Stimulated activated CD8-positive, alpha-beta memory T cell treated with anti-CD3 and anti-CD28 coated beads, Interleukin-7, amount 100 ng/mL, for 48 hours (primary cell): ENCODE data around the gene HDGFL3.
"Not testable (repeated sequence)": the region's sequence is repeated elsewhere in the genome, so short reads cannot be mapped to it uniquely, and the experiment has no call there.

ENCODE experiments used
- DNase-seq, 2 donors: peaks; one replicate each; pipeline ENCODE4 v3.0.0-alpha.2; 2020; ENCODE audit warnings: low read depth in 1 of 2; ENCODE audit errors: extremely low read depth in 1 of 2

HDGFL3 gene

DNA sequence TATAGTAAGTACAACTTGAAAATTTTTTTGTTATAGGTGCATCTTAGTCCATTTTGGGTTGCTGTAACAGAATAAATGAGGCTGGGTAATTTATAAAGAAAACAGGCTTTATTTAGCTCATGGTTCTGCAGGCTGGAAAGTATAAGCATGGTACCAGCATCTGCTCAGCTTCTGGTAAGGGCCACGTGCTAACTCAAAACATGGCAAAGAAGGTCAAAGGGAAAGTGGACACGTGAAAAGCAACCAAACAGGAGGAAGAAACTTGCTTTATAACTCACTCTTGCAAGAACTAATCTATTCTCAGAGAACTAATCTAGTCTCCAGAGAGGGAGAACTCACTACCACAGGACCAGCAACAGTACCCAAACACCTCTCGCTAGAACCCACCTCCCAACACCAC, 9.1 kb downstream of the HDGFL3 start:
- DNase-seq = no peak

DNA sequence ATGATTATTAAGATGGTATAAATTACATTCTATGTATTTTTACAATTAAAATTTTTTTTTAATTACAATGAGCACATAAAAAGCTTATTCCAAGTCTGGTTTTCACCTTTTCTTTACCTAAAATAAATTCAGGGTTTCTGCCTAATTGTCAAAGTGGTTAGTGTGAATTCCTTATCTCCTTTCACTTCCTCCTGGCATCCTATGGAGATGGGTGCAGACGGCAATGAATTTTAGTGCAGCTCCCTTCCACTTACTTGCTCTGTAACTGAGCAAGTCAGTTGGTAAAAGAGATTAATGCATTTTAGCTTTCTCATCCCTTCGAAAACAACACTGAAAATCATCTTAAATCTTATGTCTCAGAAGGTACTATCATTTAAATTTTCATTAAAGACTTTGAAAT, 13.1 kb downstream of the HDGFL3 start:
- no peak for DNase-seq

DNA sequence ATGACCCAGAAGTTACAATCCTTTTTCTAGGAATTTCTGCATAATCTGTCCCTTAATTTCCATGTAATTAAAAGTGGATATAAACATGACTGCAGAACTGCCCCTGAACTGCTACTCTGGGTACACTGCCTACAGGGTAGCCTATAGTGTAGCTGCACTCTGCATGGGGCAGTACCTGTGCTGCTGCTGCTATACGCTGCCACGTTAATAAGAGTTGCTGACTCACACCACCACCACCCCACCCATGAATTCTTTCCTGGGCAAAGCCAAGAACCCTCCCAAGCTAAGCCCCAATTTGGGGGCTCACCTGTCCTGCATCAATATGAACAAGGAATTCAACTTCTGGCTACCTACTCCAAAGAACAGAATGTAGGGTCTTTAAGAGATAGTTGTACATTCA, 13.9 kb downstream of the HDGFL3 start:
- no peak for DNase-seq

DNA sequence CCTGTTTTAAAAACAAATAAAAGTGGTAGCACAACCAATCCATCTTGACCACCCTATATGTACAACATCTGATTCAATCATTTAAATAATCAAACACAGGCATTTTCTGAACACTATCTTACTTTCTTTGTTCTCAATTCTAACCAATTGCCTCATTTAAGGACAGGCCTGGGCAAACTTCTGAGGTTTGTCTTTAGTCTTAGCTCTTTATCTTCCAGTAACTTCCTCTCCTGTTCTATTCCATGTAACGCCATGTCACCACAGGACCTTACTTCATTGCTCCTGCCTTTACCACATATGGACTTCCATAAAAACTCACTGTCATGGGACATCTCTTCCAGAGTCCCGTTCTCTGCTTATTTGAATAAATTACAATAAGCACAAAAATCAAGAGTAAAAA, 14.9 kb downstream of the HDGFL3 start:
- DNase-seq = no peak

DNA sequence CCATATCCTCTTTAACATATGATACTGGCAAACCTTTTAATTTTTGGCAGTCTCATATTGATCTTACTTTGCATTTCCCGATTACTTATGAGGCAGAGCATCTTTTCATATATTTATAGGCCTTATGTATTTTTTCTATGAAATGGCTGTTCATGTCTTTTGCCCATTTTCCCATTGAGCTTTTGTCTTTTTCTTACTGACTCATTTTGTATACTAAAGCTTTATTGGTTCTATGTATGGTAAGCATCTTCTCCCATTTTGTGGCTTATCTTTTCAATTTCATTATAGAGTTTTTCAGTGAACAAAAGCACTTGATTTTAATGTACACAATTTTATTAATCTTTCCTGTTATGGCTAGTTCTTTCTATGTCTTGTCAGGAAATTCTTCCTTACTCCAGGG, 17.2 kb downstream of the HDGFL3 start:
- no peak for DNase-seq

DNA sequence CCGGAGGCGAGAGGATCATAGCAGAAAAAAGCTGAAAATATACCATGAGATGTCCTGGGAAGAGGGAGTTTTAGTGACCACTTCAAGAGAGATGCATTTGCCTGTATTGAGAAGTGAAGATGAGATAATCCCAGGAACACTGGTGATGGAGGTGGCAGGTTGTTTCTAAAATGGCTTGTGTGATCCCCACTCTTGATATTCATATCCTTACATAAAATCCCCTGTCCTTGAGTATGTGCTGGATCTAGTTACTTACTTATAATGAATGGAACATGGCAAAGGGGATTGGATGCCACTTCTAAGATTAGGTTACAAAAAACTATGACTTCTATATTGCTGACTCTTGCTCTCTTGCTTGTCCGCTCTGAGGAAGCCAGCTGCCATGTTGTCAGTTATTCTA, 22.1 kb downstream of the HDGFL3 start:
- no peak for DNase-seq

DNA sequence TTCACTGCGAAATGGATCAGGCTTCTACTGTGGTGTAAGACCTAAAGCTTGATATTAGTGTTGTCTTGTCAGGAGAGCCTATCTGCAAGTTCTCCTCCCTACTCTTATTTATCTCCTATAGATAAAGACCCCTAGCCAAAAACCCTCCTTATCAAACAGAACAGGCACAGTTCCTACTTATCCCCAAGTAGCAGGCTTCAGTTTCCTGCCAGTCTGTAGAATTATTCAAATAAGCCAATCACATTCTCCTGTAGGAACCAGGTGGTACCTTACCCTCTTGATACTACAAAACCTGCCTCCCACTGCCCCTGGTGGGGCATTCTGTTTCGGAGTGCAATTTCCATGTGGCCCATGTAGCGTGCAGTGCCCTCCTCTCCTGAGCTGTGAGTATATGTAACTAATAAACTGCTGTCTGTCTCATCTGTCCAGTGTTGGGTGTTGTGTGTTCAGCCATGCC, 28.7 kb downstream of the HDGFL3 start:
- DNase-seq = no peak

DNA sequence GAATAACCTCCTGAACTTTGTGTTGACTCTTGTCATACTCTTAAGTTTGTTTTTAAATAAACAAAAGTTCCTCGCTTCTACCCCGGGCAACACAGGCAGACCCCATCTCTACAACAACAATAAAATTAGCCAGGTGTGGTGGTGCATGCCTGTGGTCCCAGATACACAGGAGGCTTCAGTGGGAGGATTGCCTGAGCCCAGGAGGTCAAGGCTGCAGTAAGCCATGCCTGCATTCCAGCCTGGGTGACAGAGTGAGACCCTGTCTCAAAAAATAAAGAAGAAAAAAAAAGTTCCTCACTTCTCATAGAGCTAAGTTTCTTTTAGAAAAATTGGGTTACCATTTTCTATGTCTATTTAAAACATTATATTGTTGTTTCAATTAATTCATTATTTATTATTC, 29.2 kb downstream of the HDGFL3 start:
- DNase-seq = no peak

DNA sequence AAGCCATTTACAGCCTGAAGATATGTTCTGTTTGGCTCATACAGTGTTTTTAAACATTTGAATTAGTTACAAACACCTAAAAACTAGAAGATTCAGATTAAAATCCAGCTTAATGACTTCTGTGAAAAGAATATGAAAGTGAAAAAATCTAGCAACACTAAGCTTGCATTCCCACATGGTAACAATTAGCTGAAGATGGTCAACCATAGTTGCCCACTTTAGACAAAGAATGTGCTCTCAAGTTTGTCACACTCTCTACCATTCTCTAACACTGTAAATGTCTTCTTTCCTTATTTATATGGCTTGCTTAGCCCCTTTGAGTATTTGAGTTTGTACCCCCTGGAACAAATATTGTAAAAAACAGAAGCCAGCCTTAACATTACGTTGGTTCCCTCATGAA, 32.7 kb downstream of the HDGFL3 start:
- no peak for DNase-seq

DNA sequence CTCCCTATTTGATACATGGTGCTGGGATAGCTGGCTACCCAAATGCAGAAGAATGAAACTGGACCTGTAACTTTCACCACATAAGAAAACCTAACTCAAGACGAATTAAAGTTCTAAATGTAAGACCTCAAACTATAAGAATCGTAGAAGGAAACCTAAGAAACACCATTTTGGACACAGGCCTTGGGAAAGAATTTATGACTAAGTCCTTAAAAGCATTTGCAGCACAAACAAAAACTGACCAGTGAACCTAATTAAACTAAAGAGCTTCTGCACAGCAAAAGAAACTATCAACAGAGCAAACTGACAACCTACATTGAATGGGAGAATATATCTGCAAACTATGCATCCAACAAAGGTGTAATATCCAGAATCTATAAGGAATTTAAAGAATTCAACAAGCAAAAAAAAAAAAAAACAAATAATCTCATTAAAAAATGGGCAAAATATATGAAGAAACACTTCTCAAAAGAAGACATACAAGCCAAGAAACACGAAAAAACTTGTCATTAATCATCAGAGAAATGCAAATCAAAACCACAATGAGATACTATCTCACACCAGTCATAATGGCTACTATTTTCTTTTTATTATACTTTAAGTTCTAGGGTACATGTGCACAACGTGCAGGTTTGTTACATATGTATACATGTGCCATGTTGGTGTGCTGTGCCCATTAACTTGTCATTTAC, 37.0 kb downstream of the HDGFL3 start:
- DNase-seq = no peak

DNA sequence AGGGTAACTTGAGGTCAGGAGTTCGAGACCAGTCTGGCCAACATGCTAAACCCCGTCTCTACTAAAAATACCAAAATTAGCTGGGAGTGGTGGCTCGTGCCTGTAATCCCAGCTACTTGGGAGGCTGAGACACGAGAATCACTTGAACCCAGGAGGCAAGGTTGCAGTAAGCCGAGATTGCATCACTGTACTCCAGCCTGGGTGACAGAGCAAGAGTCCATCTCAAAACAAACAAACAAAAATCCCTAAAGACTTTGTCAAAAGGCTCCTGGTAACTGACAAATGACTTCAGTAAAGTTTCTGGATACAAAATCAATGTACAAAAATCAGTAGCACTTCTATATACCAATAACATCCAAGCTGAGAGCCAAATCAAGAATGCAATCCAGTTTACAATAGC, 38.0 kb downstream of the HDGFL3 start:
- DNase-seq = not testable (repeated sequence)

DNA sequence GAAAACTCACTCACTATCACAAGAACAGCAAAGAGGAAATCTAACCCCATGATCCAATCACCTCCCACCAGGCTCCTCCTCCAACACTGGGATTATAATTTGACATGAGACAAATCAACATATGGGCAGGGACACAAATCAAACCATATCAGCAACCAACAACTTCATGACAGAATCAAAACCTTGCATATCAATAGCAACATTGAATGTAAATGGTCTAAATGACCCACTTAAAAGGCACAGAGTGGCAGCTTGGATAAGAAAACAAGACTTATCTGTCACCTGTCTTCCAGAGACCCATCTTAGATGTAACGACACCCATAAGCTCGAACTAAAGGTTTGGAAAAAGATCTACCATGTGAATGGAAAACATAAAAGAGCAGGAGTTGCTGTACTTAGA, 40.8 kb downstream of the HDGFL3 start:
- no peak for DNase-seq

DNA sequence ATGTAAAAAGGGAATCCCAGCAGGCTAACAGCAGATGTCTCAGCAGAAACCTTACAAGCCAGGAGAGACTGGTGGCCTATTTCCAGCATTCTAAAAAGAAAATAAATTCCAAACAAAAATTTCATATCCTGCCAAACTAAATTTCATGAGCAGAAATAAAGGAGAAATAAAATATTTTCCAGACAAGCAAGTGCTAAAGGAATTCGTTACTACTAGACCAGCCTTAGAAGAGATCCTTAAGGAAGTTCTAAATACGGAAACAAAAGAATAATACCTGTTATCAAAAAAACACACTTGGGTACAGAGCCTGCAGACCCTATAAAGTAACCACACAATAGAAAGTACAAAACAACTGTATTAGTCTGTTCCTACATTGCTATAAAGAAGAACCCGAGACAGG, 41.4 kb downstream of the HDGFL3 start:
- no peak for DNase-seq

DNA sequence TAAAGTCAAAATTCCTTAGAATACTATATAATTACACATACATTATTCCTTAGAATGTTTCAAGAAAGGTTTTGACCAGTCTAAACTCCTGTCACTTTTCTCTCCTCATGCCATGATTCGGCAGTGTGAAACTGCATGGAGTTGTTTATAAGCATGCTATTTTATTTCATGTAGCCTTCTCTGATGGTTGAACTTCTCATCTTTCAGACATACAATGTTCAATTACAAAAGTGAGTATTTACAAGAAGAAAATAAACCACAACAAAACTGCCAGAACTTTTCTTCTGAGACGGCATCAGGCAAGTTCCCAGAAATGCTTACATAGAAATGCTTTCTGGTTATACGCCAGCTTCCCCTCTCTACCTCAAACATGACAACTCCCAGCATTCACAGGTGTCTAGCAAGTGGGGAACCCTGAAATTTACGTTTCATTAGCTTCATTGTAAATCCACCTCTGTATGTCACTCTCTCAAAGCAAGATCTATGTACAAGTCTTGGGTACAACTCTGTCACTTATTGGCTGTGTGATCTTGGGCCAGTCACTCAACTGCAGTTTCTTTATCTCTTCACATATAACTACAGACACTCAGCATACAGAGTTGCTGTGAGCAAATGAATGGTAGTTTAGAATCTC, 42.7 kb downstream of the HDGFL3 start:
- no peak for DNase-seq

DNA sequence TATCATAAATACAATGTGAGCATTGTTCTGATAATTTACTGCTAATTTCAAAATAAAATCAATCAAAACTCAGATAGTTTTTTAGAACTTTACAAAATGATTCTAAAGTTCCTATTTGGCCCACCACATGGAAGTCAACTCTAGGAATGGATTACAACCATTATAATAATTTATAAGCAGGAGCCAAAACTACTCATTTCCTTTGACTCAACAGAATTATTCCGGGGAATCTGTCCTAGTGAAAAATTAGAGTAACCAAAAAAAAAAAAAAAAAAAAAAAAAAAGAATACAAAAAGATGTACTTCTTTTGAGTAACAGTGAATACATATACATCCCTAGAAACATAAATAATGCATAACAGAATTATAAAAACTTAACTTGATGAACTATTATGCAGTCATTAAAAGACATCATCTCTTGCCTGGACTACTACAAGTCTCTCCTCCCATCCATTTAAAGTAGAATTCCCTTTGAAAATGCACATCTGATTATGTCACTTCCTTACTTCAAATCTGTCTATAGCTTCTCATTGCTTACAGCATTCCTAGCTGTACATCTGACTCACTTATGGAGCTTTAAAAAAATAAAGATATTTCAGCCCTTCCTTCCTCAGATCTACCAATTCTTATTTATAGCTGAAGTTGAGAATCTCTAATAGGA, 43.4 kb downstream of the HDGFL3 start:
- no peak for DNase-seq

DNA sequence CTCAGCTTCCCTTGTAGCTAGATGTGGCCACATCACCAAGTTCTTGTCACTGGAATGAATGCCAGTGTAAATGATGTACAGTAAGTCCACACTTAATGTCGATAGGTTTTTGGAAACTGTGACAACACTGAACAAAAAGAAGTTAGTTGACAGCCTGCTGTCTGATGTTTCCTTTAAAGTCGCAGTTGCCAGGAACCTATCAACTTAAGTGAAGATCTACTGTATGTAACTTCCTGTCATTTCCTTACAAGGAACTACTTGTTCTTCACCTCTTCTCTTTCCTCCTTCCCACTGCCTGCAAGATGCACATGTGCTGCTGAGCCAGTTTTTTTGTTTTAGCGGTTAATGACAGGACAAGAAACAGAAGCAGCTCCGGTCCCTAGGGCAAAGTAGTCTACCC, 44.6 kb downstream of the HDGFL3 start:
- DNase-seq = no peak

DNA sequence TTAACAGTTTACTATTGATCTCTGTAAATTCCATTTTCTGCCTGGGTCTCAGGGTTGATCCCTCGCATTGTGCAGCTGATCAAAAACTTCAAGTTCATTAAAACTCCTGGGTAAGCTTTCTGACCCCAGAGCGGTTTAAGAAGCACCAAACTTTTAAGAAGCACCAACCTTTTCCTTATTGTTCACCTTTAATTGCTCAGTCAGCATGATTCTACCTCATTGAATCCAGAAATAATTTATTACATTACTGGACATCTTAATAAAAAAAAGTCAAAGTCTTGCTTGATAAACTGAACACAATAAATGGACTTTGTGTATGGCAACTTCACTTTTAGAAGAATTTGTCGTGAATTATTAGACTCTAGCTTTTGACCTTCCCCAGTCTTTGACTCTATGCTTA, 46.9 kb downstream of the HDGFL3 start:
- no peak for DNase-seq

DNA sequence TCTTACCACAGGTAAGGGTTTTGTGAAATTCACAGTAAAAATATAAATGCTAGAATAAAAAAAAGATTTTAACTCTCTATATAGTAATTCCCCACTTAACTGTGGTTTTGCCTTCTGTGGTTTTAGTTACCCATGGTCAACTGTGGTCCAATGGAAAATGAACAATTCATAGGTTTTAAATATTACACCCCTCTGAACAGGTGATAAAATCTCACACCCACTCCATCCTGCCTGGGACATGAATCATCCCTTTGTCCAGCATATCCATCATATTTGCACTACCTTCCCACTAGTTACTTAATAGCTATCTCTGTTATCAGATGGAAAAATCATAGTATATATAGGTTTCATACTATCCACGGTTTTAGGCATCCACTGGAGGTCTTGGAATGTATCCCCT, 49.2 kb downstream of the HDGFL3 start:
- DNase-seq = no peak

DNA sequence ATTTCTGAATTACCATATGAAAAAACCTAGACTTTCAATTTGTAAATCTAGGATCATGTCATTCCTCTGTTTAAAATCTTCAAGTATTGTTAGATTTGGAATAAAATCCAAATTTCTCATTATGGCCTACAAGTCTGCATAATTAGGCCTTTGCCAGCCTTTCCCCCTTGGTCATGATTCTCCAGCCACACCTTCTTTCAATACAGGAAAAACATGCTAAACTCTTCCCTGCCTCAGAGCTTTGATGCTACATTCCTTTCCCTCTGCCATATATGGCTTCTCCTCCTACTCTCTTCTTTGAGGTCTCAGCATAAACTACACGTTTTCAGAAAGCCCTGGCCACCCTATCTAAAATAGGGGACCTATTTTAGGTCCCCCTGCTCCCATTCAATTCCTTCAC, 51.7 kb downstream of the HDGFL3 start:
- no peak for DNase-seq

DNA sequence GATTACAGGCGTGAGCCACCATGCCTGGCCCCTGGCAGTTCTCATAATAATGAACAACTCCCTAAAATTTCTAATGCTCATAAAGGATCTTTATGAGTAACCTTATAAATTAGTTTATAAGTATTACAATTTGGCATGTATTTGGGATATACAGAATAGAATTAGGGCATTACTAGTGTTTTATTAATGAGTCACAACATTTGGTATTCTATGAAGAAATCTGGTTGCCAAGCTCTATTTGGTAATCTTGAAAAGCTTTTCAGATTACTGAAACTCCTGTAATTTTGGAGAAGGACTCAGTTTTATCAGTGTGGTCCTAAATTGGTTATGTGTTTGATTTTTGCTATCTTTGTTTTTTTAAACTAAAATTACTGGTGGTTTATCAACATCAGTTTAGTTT, 54.3 kb downstream of the HDGFL3 start:
- DNase-seq = no peak

DNA sequence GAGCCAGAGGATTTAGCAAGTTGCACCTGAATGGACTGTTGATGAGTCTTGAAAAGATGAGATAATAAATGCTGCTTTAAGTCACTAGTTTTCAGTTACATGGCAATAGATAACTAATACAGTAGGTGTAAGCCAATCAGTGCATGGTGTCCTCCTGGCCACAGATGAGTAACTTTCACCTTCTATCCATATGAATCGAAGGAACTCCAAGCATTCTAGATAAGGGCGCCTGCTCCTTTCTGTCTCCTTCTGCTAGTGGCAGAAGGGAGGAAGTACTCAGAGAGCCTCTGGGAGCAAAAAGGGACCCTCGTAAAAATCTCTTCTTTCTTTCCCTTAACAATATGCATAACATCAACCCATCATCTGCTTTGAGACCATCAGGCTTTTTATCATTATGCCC, 62.9 kb downstream of the HDGFL3 start:
- no peak for DNase-seq

DNA sequence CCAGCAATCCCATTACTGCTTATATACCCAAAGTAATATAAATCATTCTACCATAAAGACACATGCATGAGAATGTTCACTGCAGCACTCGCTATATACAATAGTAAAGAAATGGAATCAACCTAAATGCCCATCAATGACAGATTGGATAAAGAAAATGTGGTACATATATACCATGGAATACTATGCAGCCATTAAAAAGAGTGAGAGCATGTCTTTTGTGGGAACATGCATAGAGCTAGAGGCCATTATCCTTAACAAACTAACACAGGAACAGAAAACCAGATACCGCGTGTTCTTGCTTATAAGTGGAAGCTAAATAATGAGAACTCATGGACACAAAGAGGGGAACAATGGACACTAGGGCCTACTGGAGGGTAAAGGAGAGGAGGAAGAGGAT, 65.5 kb downstream of the HDGFL3 start:
- DNase-seq = not testable (repeated sequence)
